Activated CD8-positive, alpha-beta memory T cell treated with anti-CD3 and anti-CD28 coated beads, Interleukin-2, amount 50 U/mL, for 24 hours (primary cell): Measurements from ENCODE around the gene R3HCC1L.

Experiments used
- DNase-seq: peaks from one replicate; pipeline ENCODE4 v3.0.0-alpha.2; 2020; ENCODE audit errors: extremely low read depth

The R3HCC1L gene

DNA sequence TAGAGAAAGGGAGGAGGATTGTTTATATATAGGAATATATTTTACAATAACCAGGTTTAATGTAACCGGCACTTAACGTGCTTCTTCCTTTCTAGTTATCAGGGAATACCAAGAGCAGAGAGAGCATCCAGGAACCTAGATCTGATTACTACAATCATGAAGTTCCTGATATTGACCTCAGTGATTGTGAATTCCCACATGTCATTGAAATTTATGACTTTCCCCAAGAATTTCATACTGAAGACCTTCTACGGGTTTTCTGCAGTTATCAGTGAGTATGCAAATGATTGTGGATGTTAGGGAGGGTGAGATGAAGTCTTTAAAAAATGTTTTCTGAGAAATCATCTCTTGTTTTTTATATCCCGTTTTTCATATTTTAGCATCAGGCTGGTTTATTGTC, 97.0 kb downstream of the R3HCC1L start:
- no peak for DNase-seq

DNA sequence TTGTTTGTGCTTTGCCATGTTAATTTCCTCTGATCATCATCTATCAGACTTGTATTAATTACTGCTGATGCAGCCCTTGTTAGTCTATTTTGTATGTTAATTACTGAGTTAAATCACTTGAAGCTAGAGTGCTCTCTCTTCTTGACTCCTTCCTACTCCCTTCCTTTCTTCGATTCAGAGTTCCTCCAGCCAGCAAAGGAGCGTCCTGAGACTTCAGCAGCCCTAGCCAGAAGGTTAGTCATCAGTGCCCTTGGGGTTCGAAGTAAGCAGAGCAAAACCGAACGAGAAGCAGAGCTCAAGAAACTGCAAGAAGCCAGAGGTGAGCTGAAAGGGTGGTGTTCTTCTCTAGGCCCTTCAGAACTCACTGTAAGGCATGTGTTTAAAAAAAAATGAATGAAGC, 101.4 kb downstream of the R3HCC1L start:
- DNase-seq, result no peak

DNA sequence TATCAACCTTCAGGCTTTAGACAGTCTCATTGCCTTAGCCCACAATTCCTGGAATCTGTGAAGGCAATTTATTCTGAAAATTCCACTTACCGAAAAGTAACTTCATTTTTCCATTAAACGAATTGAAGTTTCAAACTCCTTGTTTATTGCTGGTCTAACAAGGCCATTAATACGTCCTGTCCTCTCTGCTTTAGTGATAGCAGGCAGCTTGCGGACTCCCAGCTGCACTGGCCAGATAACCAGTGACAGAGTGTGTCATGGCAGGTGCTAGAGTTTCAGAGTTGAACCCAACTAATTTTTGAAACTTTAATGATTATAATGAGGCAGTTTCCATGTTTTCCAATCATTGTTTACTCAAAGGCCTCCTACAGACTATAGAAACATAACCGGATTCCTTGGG, 102.4 kb downstream of the R3HCC1L start:
- no peak for DNase-seq

DNA sequence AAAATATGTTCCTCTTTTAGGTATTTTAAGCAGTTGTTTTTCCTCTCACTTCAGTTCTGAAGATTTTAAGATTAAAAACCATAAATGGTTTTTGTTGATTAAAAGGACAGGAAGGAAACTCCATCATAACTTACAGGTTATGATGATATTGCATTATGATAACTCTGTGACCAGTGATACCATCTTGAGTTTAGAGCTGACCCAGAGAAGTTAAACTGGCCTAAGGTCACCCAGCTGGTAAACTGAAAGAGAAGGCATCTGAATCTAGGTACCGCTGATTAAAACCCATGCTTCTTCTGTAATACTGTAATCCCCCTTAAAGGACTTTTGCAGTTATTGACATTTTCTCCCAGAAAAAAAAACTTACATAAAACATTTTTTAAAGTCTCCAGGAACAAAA, 103.9 kb downstream of the R3HCC1L start:
- DNase-seq, result no peak

DNA sequence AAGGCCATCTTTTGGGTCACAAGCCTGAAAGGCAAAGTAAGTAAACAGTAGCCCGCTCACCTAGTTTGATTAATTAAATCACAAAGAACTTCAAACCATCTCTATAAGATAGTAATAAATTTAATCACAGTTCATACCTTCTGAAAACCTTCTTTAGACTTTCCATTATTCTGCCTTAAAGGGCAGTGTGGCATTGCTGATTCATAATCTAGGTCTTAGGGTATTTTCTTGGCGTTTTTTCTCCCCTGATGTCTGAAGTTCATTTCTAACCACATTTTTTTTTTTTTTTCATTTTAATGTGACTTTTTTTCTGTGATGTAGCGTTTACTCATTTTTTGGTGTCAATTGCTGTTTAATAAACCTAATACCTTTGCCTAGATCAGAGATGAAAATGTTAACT, 106.1 kb downstream of the R3HCC1L start:
- DNase-seq, result no peak

DNA sequence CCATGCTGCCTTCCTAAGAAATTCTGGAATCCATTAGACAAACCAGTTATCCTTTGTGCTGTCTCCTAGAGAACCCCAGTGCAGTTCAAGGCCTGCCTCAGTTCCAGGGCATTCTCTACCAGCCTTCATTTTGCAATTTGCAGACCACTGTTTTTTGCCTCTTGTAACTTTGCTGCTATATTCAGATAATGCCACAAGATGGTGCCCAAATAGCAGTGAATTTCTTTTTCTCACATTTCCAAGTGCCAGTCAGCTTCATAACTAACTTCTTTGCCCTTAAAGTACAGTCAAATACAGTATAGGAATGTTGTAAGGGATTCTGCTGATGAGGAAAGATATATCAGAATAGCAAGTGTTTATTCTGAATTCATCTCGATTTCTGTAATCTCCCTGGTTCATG, 108.4 kb downstream of the R3HCC1L start:
- DNase-seq, result no peak

DNA sequence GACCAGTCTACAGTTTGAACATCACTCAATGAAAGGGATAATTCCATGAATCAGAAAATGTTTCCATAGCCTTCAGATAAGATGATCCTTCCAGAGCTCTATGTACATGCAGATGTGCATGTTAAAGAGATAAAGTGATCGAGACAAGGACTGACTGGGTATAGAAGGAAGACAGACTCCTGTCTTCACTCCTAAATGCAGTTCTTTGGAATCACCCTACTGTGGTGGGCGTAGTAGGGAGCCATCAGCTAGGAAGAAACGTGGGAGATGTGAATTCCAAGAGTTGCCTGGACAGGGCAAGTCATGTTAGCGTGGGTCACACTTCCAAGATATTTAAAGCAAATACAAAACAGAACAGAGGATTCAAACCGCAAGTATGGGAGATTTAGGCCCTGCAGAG, 109.7 kb downstream of the R3HCC1L start:
- DNase-seq, result no peak

DNA sequence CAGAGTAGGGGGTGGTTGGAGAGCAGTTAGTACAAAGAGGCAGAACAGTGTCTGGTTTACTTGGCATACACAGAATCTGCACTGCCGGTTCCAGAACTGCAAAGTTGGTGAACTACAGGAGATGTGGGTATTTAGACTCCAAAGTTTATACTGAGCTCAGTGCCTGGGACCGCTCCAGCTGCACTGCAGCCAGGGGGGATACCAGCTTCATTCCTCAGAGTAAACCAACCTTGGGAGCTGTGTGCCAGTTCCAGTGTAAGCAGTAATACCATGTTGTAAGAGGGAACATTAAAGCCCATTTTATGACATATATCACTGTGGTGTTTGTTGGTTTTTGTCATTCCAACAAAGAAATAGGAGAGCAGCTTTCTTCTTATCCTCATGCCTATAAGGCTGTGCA, 110.1 kb downstream of the R3HCC1L start:
- no peak for DNase-seq

DNA sequence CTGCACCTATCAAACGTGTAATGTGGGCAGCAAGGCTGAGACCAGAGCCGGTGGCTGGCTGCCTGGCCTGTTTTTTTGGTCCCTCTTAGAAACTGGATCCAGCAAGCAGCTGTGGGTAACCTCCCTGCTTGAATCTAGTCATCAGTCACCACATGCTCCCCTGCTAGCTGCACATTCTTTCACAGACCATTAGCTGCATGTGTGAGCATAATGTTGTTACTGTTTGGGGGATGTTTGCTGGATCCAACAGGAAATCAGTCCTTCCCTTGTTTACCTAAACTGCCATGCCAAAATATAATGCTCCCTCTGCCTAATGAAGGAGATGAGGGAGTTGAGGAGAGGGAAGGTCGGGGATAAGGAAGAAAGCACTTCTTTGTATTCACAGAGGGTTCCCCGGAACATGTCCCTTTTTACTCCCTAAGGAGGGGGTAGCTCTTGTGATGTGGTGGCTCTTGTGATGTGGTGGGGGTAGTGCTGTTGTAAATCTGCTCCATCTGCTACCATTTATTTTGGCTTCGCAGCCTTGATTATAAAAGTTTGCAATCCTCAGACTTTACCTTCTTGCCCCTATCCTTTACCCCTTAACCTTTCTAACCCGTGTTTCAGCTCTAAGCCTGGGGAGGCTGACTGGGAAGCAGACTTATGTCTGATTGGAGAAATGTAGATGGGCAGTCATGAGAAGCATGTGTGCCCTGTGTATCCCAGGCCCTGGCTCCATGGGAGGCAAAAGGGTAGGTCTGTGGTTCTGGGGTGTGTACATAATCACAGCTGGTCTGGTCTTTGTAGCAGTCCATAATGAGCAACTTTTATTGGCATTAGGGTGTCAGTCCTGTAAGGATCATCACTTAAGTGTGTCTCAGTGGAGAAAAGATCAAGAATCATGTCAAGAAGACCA, 112.7 kb downstream of the R3HCC1L start:
- no peak for DNase-seq

DNA sequence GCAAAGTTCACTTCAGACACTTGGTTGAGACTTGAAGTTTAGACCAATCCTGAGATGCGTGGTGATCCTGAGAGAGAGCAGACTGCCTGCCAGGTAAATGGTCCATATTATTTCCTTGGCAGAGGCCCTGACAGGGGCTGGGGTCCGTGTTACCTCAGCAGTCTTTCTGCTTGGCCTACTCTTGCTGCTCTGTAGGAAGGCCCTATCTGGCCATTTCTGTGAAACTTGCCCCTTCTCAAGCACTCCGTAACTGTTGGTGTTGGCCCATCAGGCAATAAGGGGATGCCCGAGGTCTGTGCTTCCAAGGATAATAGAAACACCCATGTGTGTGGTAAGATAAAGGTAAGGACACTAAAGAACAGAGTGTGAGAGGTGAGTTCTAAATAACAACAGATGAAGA, 113.6 kb downstream of the R3HCC1L start:
- no peak for DNase-seq

DNA sequence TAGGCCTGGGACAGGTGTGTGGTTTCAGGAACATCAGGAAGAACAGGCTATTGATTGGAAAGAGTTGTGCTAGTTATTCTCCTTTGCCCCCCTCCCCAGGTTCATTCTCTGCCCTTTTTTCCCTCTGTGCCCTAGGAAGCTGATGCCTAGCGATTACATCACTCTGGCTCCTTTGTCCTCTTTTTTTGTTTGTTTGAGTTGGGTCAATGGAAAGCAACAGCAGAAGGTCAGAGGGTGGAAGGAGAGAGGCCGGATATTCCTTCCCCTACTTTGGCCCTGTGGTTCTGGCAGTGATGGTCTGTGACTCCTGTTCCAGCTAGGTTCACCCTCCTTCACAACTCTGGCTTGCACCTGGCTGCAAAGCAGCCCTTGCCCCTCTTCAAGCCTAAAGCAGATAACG, 114.7 kb downstream of the R3HCC1L start:
- no peak for DNase-seq

DNA sequence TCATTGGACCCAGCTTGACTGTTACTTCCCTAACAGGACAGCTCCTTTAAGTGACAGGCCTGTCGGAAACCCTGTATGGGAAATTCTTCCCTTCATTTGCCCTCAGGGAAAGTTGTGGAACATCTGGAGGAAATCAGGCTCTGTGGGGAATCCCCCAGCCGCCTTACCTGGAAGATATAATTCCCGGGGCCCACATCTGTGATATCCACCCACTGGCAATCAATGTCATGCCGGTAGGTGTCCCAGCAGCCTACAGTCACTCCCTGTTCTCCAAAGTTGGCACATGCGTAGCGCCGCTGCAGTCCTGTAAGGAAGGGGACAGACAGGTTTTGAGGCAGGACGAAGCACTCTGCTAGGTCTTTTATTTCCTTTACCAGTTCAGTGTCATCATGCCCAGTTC, 116.9 kb downstream of the R3HCC1L start:
- DNase-seq, result no peak

DNA sequence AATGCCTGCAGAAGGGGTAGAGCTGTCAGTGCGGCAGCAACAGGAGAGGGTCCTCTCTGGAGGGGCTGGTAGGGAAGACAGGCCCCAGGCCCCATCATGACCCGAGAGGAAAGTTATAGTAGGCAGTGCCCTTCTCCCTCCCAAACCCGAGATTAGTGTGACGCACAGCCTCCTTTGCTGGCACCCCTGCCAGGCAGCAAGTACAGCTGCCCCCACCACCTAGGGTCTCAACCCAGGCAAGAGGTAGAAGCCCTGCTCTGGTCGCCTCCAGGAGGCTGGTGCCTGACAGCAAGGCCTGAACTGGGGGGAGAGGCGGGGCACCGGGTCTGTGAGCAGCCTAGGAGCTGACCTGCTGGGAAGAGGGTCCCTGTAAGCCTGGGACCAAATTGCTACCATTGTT, 118.0 kb downstream of the R3HCC1L start:
- DNase-seq, result no peak

DNA sequence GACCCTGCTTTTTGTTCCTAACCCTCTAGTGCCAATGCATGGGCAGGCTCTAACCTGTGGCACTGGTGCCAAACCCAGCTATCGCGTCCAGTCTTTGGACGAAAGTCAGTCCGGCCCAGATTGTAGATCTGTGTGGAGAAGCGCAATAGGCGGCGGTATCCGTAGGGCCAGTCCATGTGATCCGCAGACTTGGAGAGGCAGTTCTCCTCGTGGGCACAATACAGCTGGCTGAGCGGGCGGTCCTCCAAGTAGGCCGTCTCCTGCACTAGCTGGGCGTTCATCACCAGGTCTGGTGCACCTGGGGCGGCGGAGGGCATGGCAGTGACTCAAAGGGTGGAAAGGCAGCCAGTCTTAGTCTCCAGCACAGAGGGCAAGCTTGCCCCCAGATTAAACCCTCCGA, 119.0 kb downstream of the R3HCC1L start:
- DNase-seq, result no peak

DNA sequence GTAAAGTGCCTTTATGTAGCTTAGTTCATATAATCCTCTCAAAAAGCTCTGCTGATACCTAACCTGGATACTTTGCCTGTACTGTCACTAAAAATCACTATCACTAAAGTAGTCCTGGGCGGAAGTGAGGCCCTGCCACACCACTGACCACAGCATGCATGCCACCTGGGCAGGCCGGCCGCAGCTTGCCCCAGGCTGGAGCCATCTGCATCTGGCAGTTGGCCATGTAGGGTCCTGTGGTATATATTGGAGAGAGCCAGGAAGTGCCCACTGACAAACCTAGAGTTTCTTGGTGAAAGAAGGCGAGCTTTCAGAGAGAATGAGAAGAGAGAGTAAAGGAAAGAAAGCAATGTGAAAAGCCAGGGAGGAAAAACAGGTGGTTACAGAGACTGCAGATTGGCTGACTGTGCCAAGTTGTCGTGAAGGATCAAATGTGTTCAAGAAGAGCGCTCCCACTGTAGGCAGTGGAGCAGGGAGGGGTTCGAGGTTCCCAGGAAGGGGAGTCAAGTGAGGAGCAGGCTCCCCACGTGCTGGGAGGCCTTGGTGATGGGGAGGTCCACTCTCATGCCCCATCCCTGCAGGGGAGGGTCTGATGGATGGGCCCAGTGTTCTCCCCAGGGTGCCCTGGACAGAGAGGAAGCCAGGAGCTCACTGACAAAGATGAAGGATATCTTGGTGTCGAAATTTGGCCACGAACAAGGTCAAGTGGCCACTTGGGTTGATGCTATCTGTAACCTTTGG, 119.9 kb downstream of the R3HCC1L start:
- no peak for DNase-seq

DNA sequence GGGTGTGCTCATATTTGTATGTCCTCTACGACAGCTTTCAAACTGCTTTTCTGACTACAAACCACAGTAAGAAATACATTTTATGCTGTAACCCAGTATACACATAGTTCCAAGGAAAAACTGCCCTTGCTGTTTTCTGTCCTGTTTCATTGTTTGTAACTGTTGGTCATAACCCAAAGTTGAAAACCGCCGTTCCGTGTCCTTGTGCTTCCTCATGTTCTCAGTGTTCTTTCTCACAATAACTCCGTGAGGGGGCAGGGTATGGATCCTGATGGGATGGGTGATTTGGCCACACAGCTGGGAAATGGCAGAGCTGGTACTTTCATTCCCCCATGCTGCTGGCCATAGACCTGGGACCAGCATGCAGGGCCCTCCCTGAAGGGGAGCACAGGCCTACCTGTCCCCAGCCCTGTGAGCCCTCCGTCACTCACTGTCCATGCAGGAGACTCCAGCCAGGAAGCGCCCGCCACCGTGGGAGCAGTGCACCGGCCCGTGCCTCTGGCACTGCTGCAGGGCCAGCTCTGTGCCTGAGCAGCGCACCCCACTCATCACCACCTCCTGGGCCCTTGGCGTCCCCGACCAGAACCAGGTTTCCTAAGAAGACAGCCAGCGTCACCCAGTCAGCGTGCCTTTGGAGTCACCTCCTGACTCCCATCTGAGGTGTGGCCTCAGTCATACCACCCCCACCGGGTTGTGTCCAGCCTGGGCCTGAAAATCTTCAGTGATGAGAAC, 120.9 kb downstream of the R3HCC1L start:
- no peak for DNase-seq

DNA sequence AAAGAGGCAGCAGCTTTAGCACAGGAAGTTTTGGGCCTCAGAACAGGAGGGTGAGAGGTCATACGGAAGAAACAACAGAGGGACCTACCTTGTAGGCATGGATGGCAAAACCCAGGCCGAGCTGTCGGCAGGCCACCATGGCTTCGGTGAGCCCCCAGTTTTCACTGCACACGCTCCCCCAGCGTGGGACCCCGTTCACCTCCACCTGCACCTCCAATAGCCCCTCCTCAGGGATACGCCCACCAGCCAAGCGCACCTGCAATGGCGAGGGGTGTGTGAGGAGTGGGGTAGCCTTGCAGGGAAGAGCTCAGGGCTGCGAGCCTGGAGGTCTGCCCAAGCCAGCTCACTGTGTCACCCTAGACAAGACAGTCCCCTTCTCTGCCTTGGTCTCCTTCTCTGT, 122.2 kb downstream of the R3HCC1L start:
- DNase-seq, result no peak

DNA sequence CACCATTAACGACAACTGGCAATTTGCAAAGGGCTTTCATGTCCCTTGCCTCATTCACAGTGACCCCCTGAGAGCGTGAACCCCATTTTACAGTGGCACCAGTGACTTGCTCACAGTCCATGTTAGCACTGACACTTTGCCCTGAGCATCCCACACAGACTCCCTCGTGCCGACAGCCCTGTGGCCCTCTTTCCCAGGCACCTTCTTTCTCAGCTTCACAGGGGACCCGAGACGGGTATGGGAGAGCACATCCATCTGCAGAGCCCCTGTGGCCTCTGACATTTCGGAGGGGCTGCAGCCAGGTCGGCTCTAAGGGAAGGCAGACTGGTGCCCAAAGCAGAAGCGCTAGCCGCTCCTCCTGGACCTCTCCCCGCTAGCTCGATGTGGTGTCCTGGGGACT, 122.7 kb downstream of the R3HCC1L start:
- DNase-seq, result no peak

DNA sequence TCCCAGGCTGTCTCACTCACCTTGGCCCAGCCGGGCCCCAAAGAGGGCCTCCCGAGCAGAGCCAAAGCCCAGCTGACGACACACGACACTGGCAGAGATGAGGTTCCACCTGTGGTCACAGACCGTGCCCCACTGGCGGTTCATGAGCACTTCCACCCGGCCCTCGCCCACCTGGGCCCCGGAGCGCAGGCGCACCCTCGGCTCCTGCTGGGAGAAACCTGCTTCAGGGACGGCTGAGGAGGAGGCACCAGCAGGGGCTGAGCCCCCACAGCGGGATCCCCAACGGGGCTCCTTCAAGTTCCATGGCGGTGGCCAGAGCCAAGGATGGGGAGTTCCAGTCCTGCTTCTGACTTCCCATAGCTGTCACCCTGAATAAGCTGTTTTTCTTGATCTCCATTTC, 123.5 kb downstream of the R3HCC1L start:
- no peak for DNase-seq

DNA sequence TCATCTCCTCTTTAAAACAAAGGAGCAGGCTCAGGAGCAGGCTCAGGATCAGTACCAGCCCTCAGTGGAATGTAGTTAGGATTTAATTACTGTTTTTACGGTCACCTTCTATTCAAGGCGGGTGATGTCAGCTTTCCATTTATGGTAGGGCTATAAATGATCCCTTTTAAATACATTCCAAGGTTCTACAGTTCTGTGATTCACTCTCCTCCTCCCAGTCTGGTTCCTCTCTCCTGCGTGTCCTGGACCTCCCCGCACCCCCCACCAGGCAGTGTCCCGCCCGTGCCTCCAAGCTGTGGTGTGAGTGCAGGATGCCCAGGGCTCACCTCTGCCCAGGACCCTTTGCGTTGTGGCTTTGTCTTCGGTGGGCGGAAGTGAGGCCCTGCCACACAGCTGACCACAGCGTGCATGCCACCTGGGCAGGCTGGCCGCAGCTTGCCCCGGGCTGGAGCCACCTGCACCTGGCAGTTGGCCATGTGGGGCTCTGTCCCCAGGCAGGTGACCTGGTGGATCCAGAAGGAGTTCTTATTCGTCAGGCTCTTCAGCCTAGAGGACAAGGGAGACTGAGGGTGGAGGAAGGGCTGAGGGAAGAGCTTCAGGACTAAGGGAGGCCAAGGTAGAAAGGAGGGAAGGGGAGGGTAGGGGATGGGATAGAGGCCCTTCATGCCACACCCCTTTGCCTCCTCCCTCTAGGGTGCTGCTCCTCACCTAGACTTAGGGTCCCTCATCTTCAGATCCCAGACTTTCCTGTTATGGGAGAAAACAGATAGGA, 124.4 kb downstream of the R3HCC1L start:
- no peak for DNase-seq

DNA sequence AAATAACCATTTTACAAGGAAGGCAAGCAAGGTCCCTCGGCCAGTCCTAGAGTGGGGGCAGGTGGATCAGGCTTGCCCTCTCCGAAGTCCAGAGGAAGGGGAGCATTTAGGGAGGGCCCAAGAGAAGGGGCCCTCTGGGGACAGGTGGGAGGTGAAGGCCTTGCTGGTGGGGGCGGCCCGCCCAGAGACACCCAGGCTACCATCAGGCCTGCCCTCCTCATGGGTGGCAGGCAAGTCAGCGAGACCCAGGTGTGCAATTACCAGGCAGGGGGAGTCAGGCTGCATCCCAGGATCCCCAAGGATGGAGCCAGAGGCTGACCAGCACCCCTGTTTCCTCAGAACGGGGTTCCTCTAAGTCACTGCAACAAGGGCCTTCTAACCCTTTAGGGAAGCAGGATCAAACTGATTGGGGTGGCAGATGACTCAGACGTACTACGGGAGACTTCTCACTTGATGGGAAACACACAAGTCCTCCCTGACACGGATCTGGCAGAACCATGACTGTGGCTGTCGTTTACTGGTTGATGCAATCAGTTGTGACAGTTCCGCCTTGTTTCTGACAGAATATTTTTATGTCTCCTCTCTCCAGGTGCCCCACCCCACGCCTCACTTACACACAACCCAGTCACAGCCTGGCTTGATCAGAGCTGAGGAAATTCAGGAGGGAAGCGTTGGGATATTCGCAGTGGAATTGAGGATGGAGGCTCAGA, 125.3 kb downstream of the R3HCC1L start:
- DNase-seq, result no peak
